ENCODE data around the gene ERCC6L2. TPM values are rescaled to one million over a fixed set of nuclear protein-coding genes. Genes with fewer than 3 reads are reported as not detected.

The ERCC6L2 gene
- total RNA-seq, 3 donors from 2014 or later (not counting 1 experiment from before 2014, with no cell fraction given), result 37.1 to 45.8 (median 38.6) TPM

DNA sequence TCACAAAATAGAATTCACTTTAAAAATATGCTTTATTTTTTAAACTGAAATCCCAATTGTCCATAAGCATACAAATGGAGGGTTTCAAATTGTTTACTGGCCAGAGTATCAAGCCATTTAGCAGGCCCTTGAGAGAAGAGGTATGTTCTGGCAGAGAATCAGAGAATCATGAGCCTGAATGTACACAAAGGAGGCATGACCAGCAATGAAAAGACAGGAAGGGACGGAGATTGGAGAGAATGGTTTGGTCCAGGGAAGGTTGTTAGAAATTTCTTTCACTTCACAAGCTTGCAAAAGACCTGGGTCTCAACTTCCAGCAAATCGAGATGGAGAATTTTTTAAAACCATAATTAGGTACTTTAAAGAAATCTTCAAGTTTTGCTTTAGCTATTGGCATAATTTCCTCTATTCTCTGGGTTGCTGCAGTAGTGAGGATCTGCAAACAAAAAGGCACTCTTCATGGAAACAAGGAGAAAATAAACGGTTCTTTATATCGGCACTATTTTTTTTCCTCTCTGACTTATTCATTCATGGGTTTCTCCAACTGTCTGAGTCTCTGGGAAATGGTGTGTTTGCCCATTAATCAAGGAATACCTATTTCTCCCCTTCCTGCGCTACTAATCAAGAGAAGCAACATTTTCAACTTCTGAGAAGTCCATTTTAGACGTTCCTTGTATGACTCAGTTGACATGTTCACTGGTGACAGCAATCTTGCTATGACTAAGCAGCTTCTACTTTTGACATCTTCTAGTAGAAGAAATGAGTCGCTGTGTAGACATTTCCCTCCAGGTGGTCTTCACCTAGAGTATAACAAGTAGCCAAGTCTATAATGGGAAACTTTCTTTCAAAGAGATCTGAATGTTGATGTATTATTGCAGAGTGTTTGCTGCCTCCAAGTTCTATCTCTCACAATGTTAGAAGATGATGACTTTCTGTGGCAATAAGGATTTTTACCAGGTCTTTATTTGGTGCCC is 23.1 kb upstream of the ERCC6L2 start:
- no peak overlapping the region for H3K4me3 Mint-ChIP-seq
- no peaks in the 10 kb centered on the region for H3K27me3 ChIP-seq (ENCODE audit: control insufficient read depth, insufficient read depth, low read length)
- DNase-seq, result no peak
- no peak overlapping the region for H3K27ac ChIP-seq (ENCODE audit: low read length)
- H3K27me3 Mint-ChIP-seq (ENCODE audit: low read depth in 2 of 2), result no peaks in the 10 kb centered on the region
- H3K4me3 ChIP-seq (ENCODE audit: low read length), result no peak overlapping the region
- TF ChIP-seq, protein P1, sequence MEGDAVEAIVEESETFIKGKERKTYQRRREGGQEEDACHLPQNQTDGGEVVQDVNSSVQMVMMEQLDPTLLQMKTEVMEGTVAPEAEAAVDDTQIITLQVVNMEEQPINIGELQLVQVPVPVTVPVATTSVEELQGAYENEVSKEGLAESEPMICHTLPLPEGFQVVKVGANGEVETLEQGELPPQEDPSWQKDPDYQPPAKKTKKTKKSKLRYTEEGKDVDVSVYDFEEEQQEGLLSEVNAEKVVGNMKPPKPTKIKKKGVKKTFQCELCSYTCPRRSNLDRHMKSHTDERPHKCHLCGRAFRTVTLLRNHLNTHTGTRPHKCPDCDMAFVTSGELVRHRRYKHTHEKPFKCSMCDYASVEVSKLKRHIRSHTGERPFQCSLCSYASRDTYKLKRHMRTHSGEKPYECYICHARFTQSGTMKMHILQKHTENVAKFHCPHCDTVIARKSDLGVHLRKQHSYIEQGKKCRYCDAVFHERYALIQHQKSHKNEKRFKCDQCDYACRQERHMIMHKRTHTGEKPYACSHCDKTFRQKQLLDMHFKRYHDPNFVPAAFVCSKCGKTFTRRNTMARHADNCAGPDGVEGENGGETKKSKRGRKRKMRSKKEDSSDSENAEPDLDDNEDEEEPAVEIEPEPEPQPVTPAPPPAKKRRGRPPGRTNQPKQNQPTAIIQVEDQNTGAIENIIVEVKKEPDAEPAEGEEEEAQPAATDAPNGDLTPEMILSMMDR (IDR thresholded peaks at IDR 0.05), result no peak
- no peaks in the 10 kb centered on the region for H3K9me3 ChIP-seq (ENCODE audit: control insufficient read depth, insufficient read depth, low read length)
- H3K27ac Mint-ChIP-seq, result no peak overlapping the region
- peaks cover 5 to 6% of the 10 kb centered on the region in 2 donors for H3K4me1 Mint-ChIP-seq
- H3K4me1 ChIP-seq (ENCODE audit: control insufficient read depth, insufficient read depth, low read length), result no peaks in the 10 kb centered on the region
- 76% methylated on average over 5 of the region's 7 CpGs for WGBS (ENCODE audit: insufficient coverage)
- intact Hi-C loops (cut with micrococcal nuclease), result no loop called here
- no peaks in the 10 kb centered on the region for H3K9me3 Mint-ChIP-seq
- no peak for ATAC-seq
- no peaks in the 10 kb centered on the region for H3K36me3 ChIP-seq (ENCODE audit: control insufficient read depth, insufficient read depth, low read length)
- H3K36me3 Mint-ChIP-seq, result no peaks in the 10 kb centered on the region

- WGBS (ENCODE audit: insufficient coverage), result no CpG with 5 or more reads among the region's 1 CpG
- H3K27me3 Mint-ChIP-seq (ENCODE audit: low read depth in 2 of 2), result no peaks in the 10 kb centered on the region
- no peak overlapping the region for H3K4me3 ChIP-seq (ENCODE audit: low read length)
- TF ChIP-seq, protein P1 (IDR thresholded peaks at IDR 0.05), result no peak
- ATAC-seq (no peak), DNase-seq (no peak)
- no peaks in the 10 kb centered on the region for H3K36me3 ChIP-seq (ENCODE audit: control insufficient read depth, insufficient read depth, low read length)
- no peak overlapping the region for H3K4me3 Mint-ChIP-seq
- no peaks in the 10 kb centered on the region for H3K4me1 ChIP-seq (ENCODE audit: control insufficient read depth, insufficient read depth, low read length)
- H3K27ac ChIP-seq (ENCODE audit: low read length), result no peak overlapping the region
- no peak overlapping the region for H3K27ac Mint-ChIP-seq
- H3K4me1 Mint-ChIP-seq, result peaks cover 5 to 6% of the 10 kb centered on the region in 2 donors
- intact Hi-C loops (cut with micrococcal nuclease), result no loop called here
- no peaks in the 10 kb centered on the region for H3K27me3 ChIP-seq (ENCODE audit: control insufficient read depth, insufficient read depth, low read length)
- H3K36me3 Mint-ChIP-seq, result no peaks in the 10 kb centered on the region
- H3K9me3 Mint-ChIP-seq, result no peaks in the 10 kb centered on the region
- H3K9me3 ChIP-seq (ENCODE audit: control insufficient read depth, insufficient read depth, low read length), result no peaks in the 10 kb centered on the region
Measured at GRCh38 chr9:95854386-95855020, 21.0 kb upstream of the ERCC6L2 start.

- H3K36me3 ChIP-seq (ENCODE audit: control insufficient read depth, insufficient read depth, low read length), result no peaks in the 10 kb centered on the region
- intact Hi-C loops (cut with micrococcal nuclease), result no loop called here
- Mint-ChIP-seq H3K27ac (no peak overlapping the region), H3K4me3 (no peak overlapping the region), H3K36me3 (no peaks in the 10 kb centered on the region), H3K4me1 (peaks cover 5 to 6% of the 10 kb centered on the region in 2 donors), H3K27me3 (ENCODE audit: low read depth in 2 of 2) (no peaks in the 10 kb centered on the region), H3K9me3 (no peaks in the 10 kb centered on the region)
- no peak for ATAC-seq
- DNase-seq, result no peak
- TF ChIP-seq, protein P1 (IDR thresholded peaks at IDR 0.05), result no peak
- no peaks in the 10 kb centered on the region for H3K4me1 ChIP-seq (ENCODE audit: control insufficient read depth, insufficient read depth, low read length)
- H3K9me3 ChIP-seq (ENCODE audit: control insufficient read depth, insufficient read depth, low read length), result no peaks in the 10 kb centered on the region
- H3K27me3 ChIP-seq (ENCODE audit: control insufficient read depth, insufficient read depth, low read length), result no peaks in the 10 kb centered on the region
- no peak overlapping the region for H3K4me3 ChIP-seq (ENCODE audit: low read length)
- H3K27ac ChIP-seq (ENCODE audit: low read length), result no peak overlapping the region
Measured at GRCh38 chr9:95855961-95856360, 19.5 kb upstream of the ERCC6L2 start.
